Thoracic aorta (tissue), 2 donors: ENCODE results near the gene ALDH1L2. TPM values are rescaled to one million over a fixed set of nuclear protein-coding genes. Genes with fewer than 3 reads are reported as not detected.
A peak's percentile ranks its signal among the peaks of the same experiment; 100 is the strongest.

ENCODE experiments used
- ATAC-seq: fragments of 150-250 bp; one replicate; pipeline ENCODE4 v1.8.0; 2017; ENCODE audit warnings: low read depth; ENCODE audit not compliant: insufficient number of reproducible peaks, low FRiP score
- DNase-seq: peaks from one replicate; pipeline ENCODE4 v3.0.0-alpha.2; 2020; ENCODE audit warnings: low spot score
- H3K27ac ChIP-seq, 2 donors: fragments of 200-600 bp; sonication (generic); 1 replicate in 1 of 2; 2 replicates in 1 of 2; pipeline ENCODE4 v1.5.1; 2016; ENCODE audit warnings: mild to moderate bottlenecking in 2 of 2, moderate library complexity in 2 of 2
- H3K27me3 ChIP-seq: fragments of 200-600 bp; sonication (generic); replicated peaks from 2 replicates; pipeline ENCODE4 v1.6.0; 2016; ENCODE audit warnings: mild to moderate bottlenecking; ENCODE audit not compliant: insufficient read depth
- H3K36me3 ChIP-seq: fragments of 200-600 bp; sonication (generic); one replicate; pipeline ENCODE4 v1.5.1; 2016
- H3K4me1 ChIP-seq, 2 donors: fragments of 200-600 bp; sonication (generic); 1 replicate in 1 of 2; 2 replicates in 1 of 2; pipeline versions ENCODE4 v1.5.1 to v1.6.0; 2016; ENCODE audit warnings: low read depth in 2 of 2, mild to moderate bottlenecking in 1 of 2; ENCODE audit not compliant: control insufficient read depth in 1 of 2
- H3K4me3 ChIP-seq: fragments of 200-600 bp; sonication (generic); 2 replicates; pipeline ENCODE4 v1.5.1; 2016; ENCODE audit warnings: mild to moderate bottlenecking
- H3K9me3 ChIP-seq: fragments of 200-600 bp; sonication (generic); 2 replicates; pipeline ENCODE4 v1.5.1; 2016
- CTCF ChIP-seq: fragments of 200-600 bp; sonication (generic); IDR thresholded peaks from one replicate; pipeline ENCODE4 v1.5.1; 2019; ENCODE audit warnings: antibody characterized with exemption
- total RNA-seq, 2 donors: library from RNA; depleted of rRNA; stranded (reverse); fragments of >200 nt; gene quantifications; one replicate each; pipeline versions ENCODE4 v1.1.0 to v1.2.3, GENCODE V29; 2016

The ALDH1L2 gene
- total RNA-seq, 2 donors from 2014 or later: 16.5 to 21.1 TPM

GRCh38 chr12:105083031-105083430, 1.2 kb downstream of the ALDH1L2 start:
- peak overlapping the region; percentile 65 to 71 for H3K27ac ChIP-seq
- H3K4me3 ChIP-seq: peak overlapping the region; percentile 86
- no peak for DNase-seq
- no peak for ATAC-seq
- TF ChIP-seq CTCF: no peak
- H3K4me1 ChIP-seq: peaks cover 0 to 15% of the 10 kb centered on the region in 2 donors
- H3K9me3 ChIP-seq: no peaks in the 10 kb centered on the region
- H3K36me3 ChIP-seq: no peaks in the 10 kb centered on the region
- H3K27me3 ChIP-seq: no peaks in the 10 kb centered on the region

GRCh38 chr12:105078712-105079570, 5.3 kb downstream of the ALDH1L2 start:
- Histone ChIP-seq H3K36me3 (no peaks in the 10 kb centered on the region), H3K27ac (no peak overlapping the region), H3K4me1 (peaks cover 0 to 39% of the 10 kb centered on the region in 2 donors), H3K27me3 (no peaks in the 10 kb centered on the region), H3K4me3 (no peak overlapping the region), H3K9me3 (no peaks in the 10 kb centered on the region)
- no peak for ATAC-seq
- DNase-seq: no peak
- TF ChIP-seq CTCF: no peak

GRCh38 chr12:105077435-105077834, 6.8 kb downstream of the ALDH1L2 start:
- Histone ChIP-seq H3K27me3 (no peaks in the 10 kb centered on the region), H3K27ac (peak overlapping the region; percentile 44 to 54), H3K4me3 (peak overlapping the region; percentile 51), H3K4me1 (peaks cover 0 to 29% of the 10 kb centered on the region in 2 donors), H3K9me3 (no peaks in the 10 kb centered on the region), H3K36me3 (no peaks in the 10 kb centered on the region)
- ATAC-seq (peak; percentile 67), DNase-seq (no peak)
- TF ChIP-seq CTCF: no peak

GRCh38 chr12:105076913-105077312, 7.3 kb downstream of the ALDH1L2 start:
- ATAC-seq: no peak
- Histone ChIP-seq H3K27me3 (no peaks in the 10 kb centered on the region), H3K9me3 (no peaks in the 10 kb centered on the region), H3K36me3 (no peaks in the 10 kb centered on the region), H3K4me1 (peaks cover 0 to 27% of the 10 kb centered on the region in 2 donors), H3K27ac (peak overlapping the region; percentile 44 to 54), H3K4me3 (peak overlapping the region; percentile 51)
- no peak for DNase-seq
- no peak for TF ChIP-seq CTCF

GRCh38 chr12:105076098-105076497, 8.2 kb downstream of the ALDH1L2 start:
- Histone ChIP-seq H3K9me3 (no peaks in the 10 kb centered on the region), H3K36me3 (no peaks in the 10 kb centered on the region), H3K27me3 (no peaks in the 10 kb centered on the region), H3K4me1 (peaks cover 0 to 27% of the 10 kb centered on the region in 2 donors), H3K27ac (no peak overlapping the region), H3K4me3 (no peak overlapping the region)
- TF ChIP-seq CTCF: no peak
- ATAC-seq: no peak
- no peak for DNase-seq
